SK-N-SH (cell line): ENCODE results near the gene PIAS1.

ENCODE experiments used
- CHD2 ChIP-seq: fragments of 150-350 bp; IDR thresholded peaks from 2 replicates; pipeline ENCODE4 v1.6.1; 2018; ENCODE audit warnings: low read length; ENCODE audit not compliant: partially characterized antibody
- ELF1 ChIP-seq: IDR thresholded peaks from 2 replicates; pipeline ENCODE4 v1.4.0; 2012
- EP300 ChIP-seq, 2 experiments: IDR thresholded peaks; 2 replicates each; pipeline versions ENCODE4 v1.4.0 to v1.6.1; 2012; ENCODE audit warnings: borderline replicate concordance in 1 of 2, low read depth in 1 of 2, low read length in 1 of 2
- EZH2phosphoT487 ChIP-seq: fragments of 200-600 bp; sonication (generic); IDR thresholded peaks from 2 replicates; pipeline ENCODE4 v1.6.1; 2017; ENCODE audit warnings: low read depth, mixed run types, mild to moderate bottlenecking, antibody characterized with exemption, moderate library complexity, borderline replicate concordance
- NRF1 ChIP-seq: IDR thresholded peaks from 2 replicates; pipeline ENCODE4 v1.6.1; 2012; ENCODE audit warnings: low read depth, mild to moderate bottlenecking, low read length
- RFX5 ChIP-seq: IDR thresholded peaks from 2 replicates; pipeline ENCODE4 v1.6.1; 2012; ENCODE audit warnings: mild to moderate bottlenecking, improper control_type of control experiment, low read length
- TAF1 ChIP-seq: IDR thresholded peaks from 2 replicates; pipeline ENCODE4 v1.6.1; 2012; ENCODE audit warnings: low read depth, mild to moderate bottlenecking, low read length, moderate library complexity, borderline replicate concordance
- TF ChIP-seq, protein P1 (sequence below): IDR thresholded peaks from 2 replicates; pipeline ENCODE4 v1.4.0; 2012; ENCODE audit warnings: low read depth
- TF ChIP-seq, protein P2 (sequence below): fragments of 200-600 bp; sonication (generic); IDR thresholded peaks from 2 replicates; pipeline ENCODE4 v1.6.1; 2017; ENCODE audit warnings: antibody characterized with exemption, mild to moderate bottlenecking, moderate library complexity
- TF ChIP-seq, protein P3 (sequence below): IDR thresholded peaks from 2 replicates; pipeline ENCODE4 v1.6.1; 2012; ENCODE audit warnings: mild to moderate bottlenecking, low read depth, low read length, moderate library complexity

DNA sequence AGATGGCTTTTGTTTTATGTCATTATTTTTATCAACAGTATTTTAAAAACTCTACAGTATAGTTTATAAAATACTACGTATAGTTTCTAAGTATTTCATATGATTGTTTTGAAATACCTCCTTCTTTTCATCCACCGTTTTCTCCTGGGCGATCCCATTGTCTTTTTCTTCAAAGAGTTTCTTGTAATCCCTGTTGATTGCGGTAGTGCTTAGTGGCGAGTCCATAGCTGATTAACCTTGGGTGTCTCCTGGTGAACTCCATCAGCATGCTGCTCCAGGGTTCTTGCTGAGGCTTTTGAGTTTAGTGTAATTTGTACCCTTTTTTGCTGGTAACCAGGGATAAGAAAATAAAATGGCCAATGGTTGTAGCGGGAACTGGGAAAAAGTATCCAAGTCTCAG lies 3.6 kb downstream of the PIAS1 start:
- TF ChIP-seq, protein P1, sequence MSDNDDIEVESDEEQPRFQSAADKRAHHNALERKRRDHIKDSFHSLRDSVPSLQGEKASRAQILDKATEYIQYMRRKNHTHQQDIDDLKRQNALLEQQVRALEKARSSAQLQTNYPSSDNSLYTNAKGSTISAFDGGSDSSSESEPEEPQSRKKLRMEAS, result no peak
- TF ChIP-seq ELF1, result no peak
- no peak for TF ChIP-seq NRF1
- no peak for TF ChIP-seq EP300 (IDR thresholded peaks at IDR 0.05; ENCODE audit: borderline replicate concordance in 1 of 2, low read depth in 1 of 2, low read length in 1 of 2)
- TF ChIP-seq, protein P2, sequence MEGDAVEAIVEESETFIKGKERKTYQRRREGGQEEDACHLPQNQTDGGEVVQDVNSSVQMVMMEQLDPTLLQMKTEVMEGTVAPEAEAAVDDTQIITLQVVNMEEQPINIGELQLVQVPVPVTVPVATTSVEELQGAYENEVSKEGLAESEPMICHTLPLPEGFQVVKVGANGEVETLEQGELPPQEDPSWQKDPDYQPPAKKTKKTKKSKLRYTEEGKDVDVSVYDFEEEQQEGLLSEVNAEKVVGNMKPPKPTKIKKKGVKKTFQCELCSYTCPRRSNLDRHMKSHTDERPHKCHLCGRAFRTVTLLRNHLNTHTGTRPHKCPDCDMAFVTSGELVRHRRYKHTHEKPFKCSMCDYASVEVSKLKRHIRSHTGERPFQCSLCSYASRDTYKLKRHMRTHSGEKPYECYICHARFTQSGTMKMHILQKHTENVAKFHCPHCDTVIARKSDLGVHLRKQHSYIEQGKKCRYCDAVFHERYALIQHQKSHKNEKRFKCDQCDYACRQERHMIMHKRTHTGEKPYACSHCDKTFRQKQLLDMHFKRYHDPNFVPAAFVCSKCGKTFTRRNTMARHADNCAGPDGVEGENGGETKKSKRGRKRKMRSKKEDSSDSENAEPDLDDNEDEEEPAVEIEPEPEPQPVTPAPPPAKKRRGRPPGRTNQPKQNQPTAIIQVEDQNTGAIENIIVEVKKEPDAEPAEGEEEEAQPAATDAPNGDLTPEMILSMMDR, result no peak
- TF ChIP-seq TAF1, result no peak
- no peak for TF ChIP-seq CHD2
- TF ChIP-seq RFX5, result no peak
- TF ChIP-seq, protein P3, sequence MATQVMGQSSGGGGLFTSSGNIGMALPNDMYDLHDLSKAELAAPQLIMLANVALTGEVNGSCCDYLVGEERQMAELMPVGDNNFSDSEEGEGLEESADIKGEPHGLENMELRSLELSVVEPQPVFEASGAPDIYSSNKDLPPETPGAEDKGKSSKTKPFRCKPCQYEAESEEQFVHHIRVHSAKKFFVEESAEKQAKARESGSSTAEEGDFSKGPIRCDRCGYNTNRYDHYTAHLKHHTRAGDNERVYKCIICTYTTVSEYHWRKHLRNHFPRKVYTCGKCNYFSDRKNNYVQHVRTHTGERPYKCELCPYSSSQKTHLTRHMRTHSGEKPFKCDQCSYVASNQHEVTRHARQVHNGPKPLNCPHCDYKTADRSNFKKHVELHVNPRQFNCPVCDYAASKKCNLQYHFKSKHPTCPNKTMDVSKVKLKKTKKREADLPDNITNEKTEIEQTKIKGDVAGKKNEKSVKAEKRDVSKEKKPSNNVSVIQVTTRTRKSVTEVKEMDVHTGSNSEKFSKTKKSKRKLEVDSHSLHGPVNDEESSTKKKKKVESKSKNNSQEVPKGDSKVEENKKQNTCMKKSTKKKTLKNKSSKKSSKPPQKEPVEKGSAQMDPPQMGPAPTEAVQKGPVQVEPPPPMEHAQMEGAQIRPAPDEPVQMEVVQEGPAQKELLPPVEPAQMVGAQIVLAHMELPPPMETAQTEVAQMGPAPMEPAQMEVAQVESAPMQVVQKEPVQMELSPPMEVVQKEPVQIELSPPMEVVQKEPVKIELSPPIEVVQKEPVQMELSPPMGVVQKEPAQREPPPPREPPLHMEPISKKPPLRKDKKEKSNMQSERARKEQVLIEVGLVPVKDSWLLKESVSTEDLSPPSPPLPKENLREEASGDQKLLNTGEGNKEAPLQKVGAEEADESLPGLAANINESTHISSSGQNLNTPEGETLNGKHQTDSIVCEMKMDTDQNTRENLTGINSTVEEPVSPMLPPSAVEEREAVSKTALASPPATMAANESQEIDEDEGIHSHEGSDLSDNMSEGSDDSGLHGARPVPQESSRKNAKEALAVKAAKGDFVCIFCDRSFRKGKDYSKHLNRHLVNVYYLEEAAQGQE, result no peak
- TF ChIP-seq EZH2phosphoT487, result no peak
